ENCODE data around the gene SH2D3C. TPM values are rescaled to one million over a fixed set of nuclear protein-coding genes. Genes with fewer than 3 reads are reported as not detected.

The SH2D3C gene
- total RNA-seq, 2 donors from 2014 or later: 11.5 to 16.5 TPM

DNA sequence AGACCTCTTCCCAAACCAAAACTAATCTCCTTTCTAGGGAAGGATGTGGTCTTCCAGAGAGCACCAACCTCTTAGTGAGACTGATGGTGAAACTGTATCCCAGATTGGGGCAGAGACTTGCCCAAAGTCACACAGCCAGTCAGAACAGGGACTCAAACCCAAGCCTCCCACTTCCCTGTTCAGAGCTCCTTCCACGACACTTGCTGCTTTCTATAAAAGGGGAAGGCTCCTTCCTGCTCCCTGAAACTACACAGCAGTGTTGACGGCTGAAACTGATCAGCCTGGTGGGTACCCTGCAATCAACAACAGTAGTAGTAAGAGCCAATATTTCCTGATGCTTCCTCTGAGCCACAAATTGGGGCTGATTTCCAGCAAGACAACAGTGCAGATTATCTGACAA, 44.9 kb downstream of the SH2D3C start:
- H3K4me3 ChIP-seq: no peak overlapping the region
- no peak overlapping the region for H3K27ac ChIP-seq

DNA sequence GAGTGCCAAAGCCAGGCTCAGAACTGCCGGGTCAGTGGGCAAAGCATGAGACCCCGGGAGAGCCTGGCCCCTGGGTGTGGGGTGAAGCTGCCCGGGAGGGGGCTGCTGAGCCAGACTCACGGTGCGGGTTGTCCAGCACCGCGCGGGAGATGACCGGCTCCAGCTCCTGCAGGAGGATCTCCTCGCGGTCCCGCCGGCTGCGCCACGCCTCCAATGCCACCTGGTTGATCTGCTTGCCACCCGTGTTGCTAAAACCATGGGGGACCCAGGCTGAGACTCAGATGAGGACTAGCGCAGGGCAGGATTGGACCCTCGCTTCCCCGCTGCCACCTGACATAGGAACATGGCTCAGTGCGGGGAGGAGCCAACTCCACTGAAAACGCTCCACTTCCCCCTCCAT, 46.0 kb downstream of the SH2D3C start:
- Histone ChIP-seq H3K9me3 (no peaks in the 10 kb centered on the region), H3K27ac (no peak overlapping the region), H3K4me1 (peaks cover 0 to 15% of the 10 kb centered on the region in 2 donors), H3K4me3 (no peak overlapping the region), H3K27me3 (no peaks in the 10 kb centered on the region), H3K36me3 (peaks cover 12% of the 10 kb centered on the region)
- no peak for DNase-seq (ENCODE audit: low spot score)
- TF ChIP-seq, protein P1, sequence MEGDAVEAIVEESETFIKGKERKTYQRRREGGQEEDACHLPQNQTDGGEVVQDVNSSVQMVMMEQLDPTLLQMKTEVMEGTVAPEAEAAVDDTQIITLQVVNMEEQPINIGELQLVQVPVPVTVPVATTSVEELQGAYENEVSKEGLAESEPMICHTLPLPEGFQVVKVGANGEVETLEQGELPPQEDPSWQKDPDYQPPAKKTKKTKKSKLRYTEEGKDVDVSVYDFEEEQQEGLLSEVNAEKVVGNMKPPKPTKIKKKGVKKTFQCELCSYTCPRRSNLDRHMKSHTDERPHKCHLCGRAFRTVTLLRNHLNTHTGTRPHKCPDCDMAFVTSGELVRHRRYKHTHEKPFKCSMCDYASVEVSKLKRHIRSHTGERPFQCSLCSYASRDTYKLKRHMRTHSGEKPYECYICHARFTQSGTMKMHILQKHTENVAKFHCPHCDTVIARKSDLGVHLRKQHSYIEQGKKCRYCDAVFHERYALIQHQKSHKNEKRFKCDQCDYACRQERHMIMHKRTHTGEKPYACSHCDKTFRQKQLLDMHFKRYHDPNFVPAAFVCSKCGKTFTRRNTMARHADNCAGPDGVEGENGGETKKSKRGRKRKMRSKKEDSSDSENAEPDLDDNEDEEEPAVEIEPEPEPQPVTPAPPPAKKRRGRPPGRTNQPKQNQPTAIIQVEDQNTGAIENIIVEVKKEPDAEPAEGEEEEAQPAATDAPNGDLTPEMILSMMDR (IDR thresholded peaks at IDR 0.05): no peak

More for the DNA sequence above, 44.9 kb downstream of the SH2D3C start:
- no peaks in the 10 kb centered on the region for H3K27me3 ChIP-seq
- no peak for DNase-seq (ENCODE audit: low spot score)
- TF ChIP-seq, protein P1 (IDR thresholded peaks at IDR 0.05): no peak
- peaks cover 0 to 15% of the 10 kb centered on the region in 2 donors for H3K4me1 ChIP-seq
- H3K36me3 ChIP-seq: peaks cover 12% of the 10 kb centered on the region
- H3K9me3 ChIP-seq: no peaks in the 10 kb centered on the region

DNA sequence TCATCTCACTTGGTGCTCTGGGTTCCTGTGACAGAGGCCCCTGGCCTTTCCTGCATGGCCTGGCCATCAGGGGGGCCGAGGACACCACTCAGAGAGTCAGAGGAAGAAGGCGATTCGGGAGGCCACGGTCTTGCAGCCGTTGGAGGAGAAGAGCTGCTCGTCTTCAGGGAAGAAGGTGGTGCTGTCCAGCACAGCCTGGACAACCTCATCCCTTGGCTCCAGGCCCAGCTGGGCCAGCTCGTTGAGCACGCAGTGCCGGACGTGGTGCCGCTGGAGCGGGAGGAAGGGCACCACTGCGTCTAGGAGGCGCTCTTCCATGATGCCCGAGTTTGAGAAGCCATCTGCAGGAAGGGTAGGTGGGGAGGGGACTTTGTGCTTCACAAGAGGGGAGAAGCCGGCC, 46.5 kb downstream of the SH2D3C start:
- H3K27me3 ChIP-seq: no peaks in the 10 kb centered on the region

DNA sequence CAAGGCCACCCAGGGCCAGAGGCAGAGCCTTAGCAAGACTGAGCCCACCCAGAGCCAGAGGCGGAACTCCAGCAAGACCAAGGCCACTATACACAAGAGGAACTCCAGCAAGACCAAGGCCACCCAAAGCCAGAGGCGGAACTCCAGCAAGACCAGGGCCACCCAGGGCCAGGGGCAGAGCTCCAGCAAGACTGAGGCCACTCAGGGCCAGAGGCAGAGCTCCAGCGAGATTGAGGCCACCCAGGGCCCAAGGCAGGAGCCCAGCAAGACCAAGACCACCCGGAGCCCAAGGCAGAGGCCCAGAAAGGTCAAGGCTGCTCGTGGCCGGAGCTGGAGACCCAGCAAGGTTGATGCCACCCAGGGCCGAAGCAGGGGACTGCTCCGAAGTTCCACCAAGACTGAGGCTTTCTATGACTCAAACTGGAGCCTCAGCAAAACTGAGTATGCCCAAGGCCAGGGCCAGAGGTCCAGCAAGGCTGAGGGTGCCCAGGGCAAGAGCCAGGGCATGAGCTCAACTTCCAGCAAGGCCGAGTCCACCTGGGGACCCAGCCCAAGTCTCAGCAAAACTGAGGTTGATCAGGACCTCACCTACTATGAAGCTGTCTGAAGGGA, 47.6 kb downstream of the SH2D3C start:
- TF ChIP-seq, protein P1 (IDR thresholded peaks at IDR 0.05): no peak
- no peak for DNase-seq (ENCODE audit: low spot score)

More for the DNA sequence above, 46.5 kb downstream of the SH2D3C start:
- peaks cover 12% of the 10 kb centered on the region for H3K36me3 ChIP-seq
- H3K4me1 ChIP-seq: peaks cover 0 to 15% of the 10 kb centered on the region in 2 donors
- DNase-seq (ENCODE audit: low spot score): no peak
- H3K4me3 ChIP-seq: no peak overlapping the region
- H3K27ac ChIP-seq: no peak overlapping the region
- no peaks in the 10 kb centered on the region for H3K9me3 ChIP-seq
- TF ChIP-seq, protein P1 (IDR thresholded peaks at IDR 0.05): no peak

DNA sequence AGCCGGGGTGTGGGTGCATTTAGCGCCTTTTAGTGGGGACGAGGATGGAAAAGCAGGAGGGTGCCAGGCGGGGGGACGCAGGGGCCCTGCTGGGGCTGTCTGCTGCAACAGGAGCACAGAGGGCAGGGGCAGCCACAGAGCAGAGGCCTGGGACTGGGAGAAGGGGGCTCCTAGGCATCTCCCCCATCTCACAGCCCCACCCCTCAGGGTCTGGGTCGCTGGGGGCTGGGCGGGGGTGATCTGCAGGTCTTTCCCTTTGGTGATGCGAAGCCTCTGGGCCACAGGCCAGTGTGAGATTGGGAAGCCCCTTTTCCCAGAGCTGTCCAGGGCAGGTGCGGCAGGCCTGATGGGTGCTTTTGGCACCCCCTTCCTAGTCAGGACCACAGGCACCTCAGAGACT, 48.2 kb downstream of the SH2D3C start:
- no peaks in the 10 kb centered on the region for H3K27me3 ChIP-seq
- H3K9me3 ChIP-seq: no peaks in the 10 kb centered on the region
- TF ChIP-seq, protein P1 (IDR thresholded peaks at IDR 0.05): no peak
- no peak overlapping the region for H3K27ac ChIP-seq
- peaks cover 0 to 9% of the 10 kb centered on the region in 2 donors for H3K4me1 ChIP-seq
- peaks cover 12% of the 10 kb centered on the region for H3K36me3 ChIP-seq
- DNase-seq (ENCODE audit: low spot score): no peak
- H3K4me3 ChIP-seq: no peak overlapping the region

More for the DNA sequence above, 47.6 kb downstream of the SH2D3C start:
- Histone ChIP-seq H3K4me1 (peaks cover 0 to 15% of the 10 kb centered on the region in 2 donors), H3K27ac (no peak overlapping the region), H3K27me3 (no peaks in the 10 kb centered on the region), H3K9me3 (no peaks in the 10 kb centered on the region), H3K36me3 (peaks cover 12% of the 10 kb centered on the region), H3K4me3 (no peak overlapping the region)
